NCI-H2196 (cell line): Measurements from ENCODE around the gene SLC66A1.
A peak's percentile ranks its signal among the peaks of the same experiment; 100 is the strongest.

Experiments
- DNase-seq: peaks from one replicate; lab custom pipeline; 2025; ENCODE audit not compliant: unreplicated experiment; lab: John Stamatoyannopoulos, UW

The SLC66A1 gene

GRCh38 chr1:19342062-19342750 lies 30.1 kb downstream of the SLC66A1 start:
- DNase-seq: no peak

GRCh38 chr1:19342894-19343616 lies 30.9 kb downstream of the SLC66A1 start:
- no peak for DNase-seq

- DNase-seq: no peak
Measured at GRCh38 chr1:19343617-19344350, 31.7 kb downstream of the SLC66A1 start.

GRCh38 chr1:19344372-19344810 lies 32.3 kb downstream of the SLC66A1 start:
- peak; percentile 85 for DNase-seq

GRCh38 chr1:19344831-19345230 lies 32.7 kb downstream of the SLC66A1 start:
- no peak for DNase-seq

GRCh38 chr1:19345391-19345790 lies 33.3 kb downstream of the SLC66A1 start:
- no peak for DNase-seq

- DNase-seq: no peak
Measured at GRCh38 chr1:19346026-19346425, 33.9 kb downstream of the SLC66A1 start.

GRCh38 chr1:19347533-19348172 lies 35.5 kb downstream of the SLC66A1 start:
- DNase-seq: no peak

GRCh38 chr1:19348441-19349198 lies 36.5 kb downstream of the SLC66A1 start:
- no peak for DNase-seq

- no peak for DNase-seq
Measured at GRCh38 chr1:19349999-19350398, 37.9 kb downstream of the SLC66A1 start.

- no peak for DNase-seq
Measured at GRCh38 chr1:19350566-19350965, 38.4 kb downstream of the SLC66A1 start.

- DNase-seq: no peak
Measured at GRCh38 chr1:19351873-19352272, 39.7 kb downstream of the SLC66A1 start.

GRCh38 chr1:19352839-19353238 lies 40.7 kb downstream of the SLC66A1 start:
- DNase-seq: no peak

- peak; percentile 83 for DNase-seq
Measured at GRCh38 chr1:19353596-19353995, 41.5 kb downstream of the SLC66A1 start.

GRCh38 chr1:19354531-19354981 lies 42.4 kb downstream of the SLC66A1 start:
- peak; percentile 78 for DNase-seq

GRCh38 chr1:19356266-19356665 lies 44.1 kb downstream of the SLC66A1 start:
- DNase-seq: peak; percentile 90

- no peak for DNase-seq
Measured at GRCh38 chr1:19357299-19357986, 45.3 kb downstream of the SLC66A1 start.

- DNase-seq: no peak
Measured at GRCh38 chr1:19358710-19359109, 46.6 kb downstream of the SLC66A1 start.

- no peak for DNase-seq
Measured at GRCh38 chr1:19359357-19359756, 47.2 kb downstream of the SLC66A1 start.

- DNase-seq: no peak
Measured at GRCh38 chr1:19360016-19360415, 47.9 kb downstream of the SLC66A1 start.
